ENCODE results near the gene CHTOP.

- TF ChIP-seq CTCF (IDR thresholded peaks at IDR 0.05) (no peak), POLR2A (IDR thresholded peaks at IDR 0.05) (no peak)
Observed at GRCh38 chr1:153626477-153626903, 7.4 kb upstream of the CHTOP start.

All from breast epithelium (tissue), 3 donors.